ENCODE data around the gene PDE4D.

PDE4D gene

GRCh38 chr5:59629561-59629960 lies 264.0 kb downstream of the PDE4D start:
- no peak overlapping the region for H3K4me3 ChIP-seq (ENCODE audit: extremely low read depth, insufficient read depth, low read length, poor library complexity, severe bottlenecking)
- H3K27ac ChIP-seq (ENCODE audit: low read depth, low read length, severe bottlenecking): no peak overlapping the region
- H3K9me3 ChIP-seq (ENCODE audit: control insufficient read depth, low read length): no peaks in the 10 kb centered on the region
- H3K4me1 ChIP-seq (ENCODE audit: control insufficient read depth, insufficient read depth, low read length, poor library complexity, severe bottlenecking): no peaks in the 10 kb centered on the region
- no peaks in the 10 kb centered on the region for H3K36me3 ChIP-seq (ENCODE audit: control insufficient read depth, insufficient read depth, low read length)
- WGBS, 2 experiments (ENCODE audit: insufficient coverage in 2 of 2): 89 to 100% methylated on average over 1 to 3 of the region's 4 CpGs

DNA sequence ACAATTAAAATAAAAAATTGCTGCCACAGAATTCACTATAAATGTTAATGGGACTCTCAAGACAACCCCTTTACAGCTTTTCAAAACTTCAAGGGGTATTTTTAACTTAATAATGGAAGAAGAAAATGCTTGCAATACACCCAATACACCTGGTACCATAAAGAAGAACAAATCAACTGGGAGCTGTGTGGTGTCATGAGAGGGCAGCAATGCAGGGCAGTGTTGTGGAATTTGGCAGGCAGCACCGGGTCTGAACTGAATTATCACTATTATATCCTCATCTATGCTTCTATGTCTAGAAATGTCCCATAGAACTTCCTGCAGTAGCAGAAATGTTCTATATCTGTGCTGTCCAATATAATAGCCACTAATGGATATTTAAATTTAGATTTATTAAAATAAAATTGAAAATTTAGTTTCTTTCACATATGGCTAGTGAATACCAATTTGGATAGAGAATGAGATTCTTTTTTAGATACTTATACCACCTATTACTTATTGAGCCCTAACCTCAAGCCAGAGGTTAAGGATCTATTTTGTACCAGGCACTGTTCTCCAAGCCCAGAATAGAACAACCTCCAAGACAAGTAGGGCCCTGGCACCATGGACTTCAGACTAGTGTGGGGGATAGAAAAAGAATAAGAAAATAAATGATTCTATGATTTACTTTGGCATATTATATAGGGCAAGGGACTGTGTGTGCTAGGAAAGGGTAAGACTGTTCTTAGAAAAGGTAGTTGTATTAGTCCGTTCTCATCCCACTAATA lies 265.3 kb downstream of the PDE4D start:
- Histone ChIP-seq H3K27ac (ENCODE audit: low read depth, low read length, severe bottlenecking) (no peak overlapping the region), H3K4me3 (ENCODE audit: extremely low read depth, insufficient read depth, low read length, poor library complexity, severe bottlenecking) (no peak overlapping the region), H3K9me3 (ENCODE audit: control insufficient read depth, low read length) (no peaks in the 10 kb centered on the region), H3K4me1 (ENCODE audit: control insufficient read depth, insufficient read depth, low read length, poor library complexity, severe bottlenecking) (no peaks in the 10 kb centered on the region), H3K36me3 (ENCODE audit: control insufficient read depth, insufficient read depth, low read length) (no peaks in the 10 kb centered on the region)
- no CpG with 5 or more reads among the region's 2 CpGs for WGBS, 2 experiments (ENCODE audit: insufficient coverage in 2 of 2)

GRCh38 chr5:59624898-59625297 lies 268.6 kb downstream of the PDE4D start:
- H3K36me3 ChIP-seq (ENCODE audit: control insufficient read depth, insufficient read depth, low read length): no peaks in the 10 kb centered on the region
- H3K9me3 ChIP-seq (ENCODE audit: control insufficient read depth, low read length): no peaks in the 10 kb centered on the region
- no peaks in the 10 kb centered on the region for H3K4me1 ChIP-seq (ENCODE audit: control insufficient read depth, insufficient read depth, low read length, poor library complexity, severe bottlenecking)
- no peak overlapping the region for H3K27ac ChIP-seq (ENCODE audit: low read depth, low read length, severe bottlenecking)
- H3K4me3 ChIP-seq (ENCODE audit: extremely low read depth, insufficient read depth, low read length, poor library complexity, severe bottlenecking): no peak overlapping the region
- 77 to 100% methylated on average over 1 of the region's 2 CpGs for WGBS, 2 experiments (ENCODE audit: insufficient coverage in 2 of 2)

DNA sequence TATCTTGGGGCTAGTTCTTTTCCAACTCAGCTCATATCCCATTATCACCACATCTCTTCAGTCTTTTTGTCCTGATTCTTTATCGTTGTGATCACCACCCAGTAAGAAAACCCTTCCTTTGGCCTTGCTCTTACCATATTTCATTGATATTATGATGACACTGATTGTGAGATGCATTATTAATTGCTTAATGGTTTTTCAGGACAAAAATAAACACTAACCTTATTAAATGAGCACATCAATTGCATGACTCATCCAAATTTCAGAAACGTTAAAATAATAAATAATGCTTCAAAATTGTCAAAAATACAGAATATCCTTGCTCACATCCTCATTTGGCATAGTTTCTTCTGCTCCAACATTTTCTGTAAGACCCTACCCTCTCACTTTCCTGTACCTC lies 270.7 kb downstream of the PDE4D start:
- Histone ChIP-seq H3K9me3 (ENCODE audit: control insufficient read depth, low read length) (no peaks in the 10 kb centered on the region), H3K4me3 (ENCODE audit: extremely low read depth, insufficient read depth, low read length, poor library complexity, severe bottlenecking) (no peak overlapping the region), H3K36me3 (ENCODE audit: control insufficient read depth, insufficient read depth, low read length) (no peaks in the 10 kb centered on the region), H3K4me1 (ENCODE audit: control insufficient read depth, insufficient read depth, low read length, poor library complexity, severe bottlenecking) (no peaks in the 10 kb centered on the region), H3K27ac (ENCODE audit: low read depth, low read length, severe bottlenecking) (no peak overlapping the region)
- WGBS, 2 experiments (ENCODE audit: insufficient coverage in 2 of 2): 100% methylated on average over 1 of the region's 2 CpGs

GRCh38 chr5:59621477-59621876 lies 272.0 kb downstream of the PDE4D start:
- Histone ChIP-seq H3K4me1 (ENCODE audit: control insufficient read depth, insufficient read depth, low read length, poor library complexity, severe bottlenecking) (no peaks in the 10 kb centered on the region), H3K4me3 (ENCODE audit: extremely low read depth, insufficient read depth, low read length, poor library complexity, severe bottlenecking) (no peak overlapping the region), H3K27ac (ENCODE audit: low read depth, low read length, severe bottlenecking) (no peak overlapping the region), H3K9me3 (ENCODE audit: control insufficient read depth, low read length) (no peaks in the 10 kb centered on the region), H3K36me3 (ENCODE audit: control insufficient read depth, insufficient read depth, low read length) (no peaks in the 10 kb centered on the region)

- Histone ChIP-seq H3K9me3 (ENCODE audit: control insufficient read depth, low read length) (no peaks in the 10 kb centered on the region), H3K36me3 (ENCODE audit: control insufficient read depth, insufficient read depth, low read length) (no peaks in the 10 kb centered on the region), H3K4me3 (ENCODE audit: extremely low read depth, insufficient read depth, low read length, poor library complexity, severe bottlenecking) (no peak overlapping the region), H3K4me1 (ENCODE audit: control insufficient read depth, insufficient read depth, low read length, poor library complexity, severe bottlenecking) (no peaks in the 10 kb centered on the region), H3K27ac (ENCODE audit: low read depth, low read length, severe bottlenecking) (no peak overlapping the region)
These were observed 272.9 kb downstream of the PDE4D start for GRCh38 chr5:59620535-59621212.

- H3K9me3 ChIP-seq (ENCODE audit: control insufficient read depth, low read length): no peaks in the 10 kb centered on the region
- H3K27ac ChIP-seq (ENCODE audit: low read depth, low read length, severe bottlenecking): no peak overlapping the region
- no peaks in the 10 kb centered on the region for H3K36me3 ChIP-seq (ENCODE audit: control insufficient read depth, insufficient read depth, low read length)
- WGBS, 2 experiments (ENCODE audit: insufficient coverage in 2 of 2): 83 to 100% methylated on average over 1 of the region's 3 CpGs
- no peak overlapping the region for H3K4me3 ChIP-seq (ENCODE audit: extremely low read depth, insufficient read depth, low read length, poor library complexity, severe bottlenecking)
- H3K4me1 ChIP-seq (ENCODE audit: control insufficient read depth, insufficient read depth, low read length, poor library complexity, severe bottlenecking): no peaks in the 10 kb centered on the region
These were observed 274.9 kb downstream of the PDE4D start for GRCh38 chr5:59618644-59619043.

GRCh38 chr5:59617186-59617771 lies 276.2 kb downstream of the PDE4D start:
- H3K4me3 ChIP-seq (ENCODE audit: extremely low read depth, insufficient read depth, low read length, poor library complexity, severe bottlenecking): no peak overlapping the region
- H3K4me1 ChIP-seq (ENCODE audit: control insufficient read depth, insufficient read depth, low read length, poor library complexity, severe bottlenecking): no peaks in the 10 kb centered on the region
- H3K27ac ChIP-seq (ENCODE audit: low read depth, low read length, severe bottlenecking): no peak overlapping the region
- WGBS, 2 experiments (ENCODE audit: insufficient coverage in 2 of 2): 95 to 97% methylated on average over 6 to 7 of the region's 9 CpGs
- H3K36me3 ChIP-seq (ENCODE audit: control insufficient read depth, insufficient read depth, low read length): no peaks in the 10 kb centered on the region
- H3K9me3 ChIP-seq (ENCODE audit: control insufficient read depth, low read length): no peaks in the 10 kb centered on the region

- no peaks in the 10 kb centered on the region for H3K9me3 ChIP-seq (ENCODE audit: control insufficient read depth, low read length)
- no peaks in the 10 kb centered on the region for H3K36me3 ChIP-seq (ENCODE audit: control insufficient read depth, insufficient read depth, low read length)
- no CpG with 5 or more reads among the region's 1 CpG for WGBS, 2 experiments (ENCODE audit: insufficient coverage in 2 of 2)
- no peaks in the 10 kb centered on the region for H3K4me1 ChIP-seq (ENCODE audit: control insufficient read depth, insufficient read depth, low read length, poor library complexity, severe bottlenecking)
- H3K4me3 ChIP-seq (ENCODE audit: extremely low read depth, insufficient read depth, low read length, poor library complexity, severe bottlenecking): no peak overlapping the region
- no peak overlapping the region for H3K27ac ChIP-seq (ENCODE audit: low read depth, low read length, severe bottlenecking)
These were observed 277.1 kb downstream of the PDE4D start for GRCh38 chr5:59616413-59616812.

DNA sequence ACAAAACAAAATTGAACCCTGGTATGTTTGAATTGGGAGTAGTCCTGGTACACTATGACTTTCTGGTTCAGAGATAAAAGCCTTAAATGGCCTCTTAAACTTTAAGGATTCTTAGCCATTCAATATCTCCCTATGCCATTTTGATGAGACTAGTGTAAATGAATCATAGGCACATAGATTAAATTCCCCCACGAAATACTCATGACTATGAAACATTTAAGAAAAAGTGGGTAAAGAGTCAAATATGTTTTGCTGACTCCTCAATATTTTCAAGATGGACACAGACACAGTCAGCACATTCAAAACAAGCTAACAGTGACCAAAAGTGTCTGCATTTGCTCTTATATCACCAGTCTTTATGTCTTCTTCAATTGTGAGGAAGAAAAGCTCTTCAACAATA lies 278.3 kb downstream of the PDE4D start:
- Histone ChIP-seq H3K4me1 (ENCODE audit: control insufficient read depth, insufficient read depth, low read length, poor library complexity, severe bottlenecking) (no peaks in the 10 kb centered on the region), H3K36me3 (ENCODE audit: control insufficient read depth, insufficient read depth, low read length) (no peaks in the 10 kb centered on the region), H3K9me3 (ENCODE audit: control insufficient read depth, low read length) (no peaks in the 10 kb centered on the region), H3K27ac (ENCODE audit: low read depth, low read length, severe bottlenecking) (no peak overlapping the region), H3K4me3 (ENCODE audit: extremely low read depth, insufficient read depth, low read length, poor library complexity, severe bottlenecking) (no peak overlapping the region)
- no CpG with 5 or more reads among the region's 1 CpG for WGBS, 2 experiments (ENCODE audit: insufficient coverage in 2 of 2)
